ENCODE results near the gene ABHD12. TPM values are rescaled to one million over a fixed set of nuclear protein-coding genes. Genes with fewer than 3 reads are reported as not detected.
A peak's percentile ranks its signal among the peaks of the same experiment; 100 is the strongest.

The ABHD12 gene
- total RNA-seq, 1 donor from 2014 or later: 42.9 TPM

GRCh38 chr20:25303292-25304024 is 87.2 kb downstream of the ABHD12 start:
- H3K27me3 Mint-ChIP-seq (ENCODE audit: unreplicated experiment): no peaks in the 10 kb centered on the region
- no peak for DNase-seq (ENCODE audit: extremely low spot score, unreplicated experiment)
- no peak overlapping the region for H3K27ac Mint-ChIP-seq (ENCODE audit: unreplicated experiment)
- H3K4me1 Mint-ChIP-seq (ENCODE audit: unreplicated experiment): peaks cover 5% of the 10 kb centered on the region
- peaks cover 3% of the 10 kb centered on the region for H3K36me3 Mint-ChIP-seq (ENCODE audit: unreplicated experiment)
- no peak for TF ChIP-seq CTCF (IDR thresholded peaks at IDR 0.05)
- H3K9me3 Mint-ChIP-seq (ENCODE audit: unreplicated experiment): no peaks in the 10 kb centered on the region
- no peak overlapping the region for H3K4me3 Mint-ChIP-seq (ENCODE audit: unreplicated experiment)

- no peaks in the 10 kb centered on the region for H3K27me3 Mint-ChIP-seq (ENCODE audit: unreplicated experiment)
- no peak for DNase-seq (ENCODE audit: extremely low spot score, unreplicated experiment)
- H3K4me3 Mint-ChIP-seq (ENCODE audit: unreplicated experiment): no peak overlapping the region
- peaks cover 7% of the 10 kb centered on the region for H3K36me3 Mint-ChIP-seq (ENCODE audit: unreplicated experiment)
- H3K27ac Mint-ChIP-seq (ENCODE audit: unreplicated experiment): no peak overlapping the region
- H3K9me3 Mint-ChIP-seq (ENCODE audit: unreplicated experiment): no peaks in the 10 kb centered on the region
- peaks cover 8% of the 10 kb centered on the region for H3K4me1 Mint-ChIP-seq (ENCODE audit: unreplicated experiment)
- TF ChIP-seq CTCF (IDR thresholded peaks at IDR 0.05): no peak
These were observed 88.0 kb downstream of the ABHD12 start for GRCh38 chr20:25302596-25302995.

- H3K27ac Mint-ChIP-seq (ENCODE audit: unreplicated experiment): no peak overlapping the region
- TF ChIP-seq CTCF (IDR thresholded peaks at IDR 0.05): no peak
- no peaks in the 10 kb centered on the region for H3K27me3 Mint-ChIP-seq (ENCODE audit: unreplicated experiment)
- no peaks in the 10 kb centered on the region for H3K9me3 Mint-ChIP-seq (ENCODE audit: unreplicated experiment)
- peaks cover 20% of the 10 kb centered on the region for H3K4me1 Mint-ChIP-seq (ENCODE audit: unreplicated experiment)
- no peak overlapping the region for H3K4me3 Mint-ChIP-seq (ENCODE audit: unreplicated experiment)
- peaks cover 7% of the 10 kb centered on the region for H3K36me3 Mint-ChIP-seq (ENCODE audit: unreplicated experiment)
- no peak for DNase-seq (ENCODE audit: extremely low spot score, unreplicated experiment)
These were observed 89.2 kb downstream of the ABHD12 start for GRCh38 chr20:25301357-25301920.

GRCh38 chr20:25300496-25301170 is 90.0 kb downstream of the ABHD12 start:
- no peaks in the 10 kb centered on the region for H3K9me3 Mint-ChIP-seq (ENCODE audit: unreplicated experiment)
- no peaks in the 10 kb centered on the region for H3K27me3 Mint-ChIP-seq (ENCODE audit: unreplicated experiment)
- DNase-seq (ENCODE audit: extremely low spot score, unreplicated experiment): no peak
- peaks cover 28% of the 10 kb centered on the region for H3K4me1 Mint-ChIP-seq (ENCODE audit: unreplicated experiment)
- no peak overlapping the region for H3K27ac Mint-ChIP-seq (ENCODE audit: unreplicated experiment)
- no peak overlapping the region for H3K4me3 Mint-ChIP-seq (ENCODE audit: unreplicated experiment)
- peaks cover 7% of the 10 kb centered on the region for H3K36me3 Mint-ChIP-seq (ENCODE audit: unreplicated experiment)
- no peak for TF ChIP-seq CTCF (IDR thresholded peaks at IDR 0.05)

GRCh38 chr20:25299806-25300205 is 90.8 kb downstream of the ABHD12 start:
- H3K9me3 Mint-ChIP-seq (ENCODE audit: unreplicated experiment): no peaks in the 10 kb centered on the region
- DNase-seq (ENCODE audit: extremely low spot score, unreplicated experiment): no peak
- peaks cover 35% of the 10 kb centered on the region for H3K4me1 Mint-ChIP-seq (ENCODE audit: unreplicated experiment)
- peaks cover 8% of the 10 kb centered on the region for H3K36me3 Mint-ChIP-seq (ENCODE audit: unreplicated experiment)
- TF ChIP-seq CTCF (IDR thresholded peaks at IDR 0.05): no peak
- peak overlapping the region; percentile 41 for H3K27ac Mint-ChIP-seq (ENCODE audit: unreplicated experiment)
- H3K4me3 Mint-ChIP-seq (ENCODE audit: unreplicated experiment): no peak overlapping the region
- H3K27me3 Mint-ChIP-seq (ENCODE audit: unreplicated experiment): no peaks in the 10 kb centered on the region
